SK-N-SH (cell line): ENCODE data around the gene RHOBTB3. TPM values are rescaled to one million over a fixed set of nuclear protein-coding genes. Genes with fewer than 3 reads are reported as not detected.

Source experiments
- CTCF ChIA-PET: fragments of 300-600, 350-600 bp; formaldehyde crosslinking; extraction: SDS; loops from one replicate; lab custom pipeline; 2021; lab: Yijun Ruan, JAX
- POLR2A ChIA-PET: fragments of 350-600 bp; sonication (Branson Sonifier 250); formaldehyde crosslinking; extraction: SDS; loops from one replicate; lab custom pipeline; 2020; ENCODE audit warnings: antibody characterized with exemption, inconsistent platforms; lab: Yijun Ruan, JAX
- DNase-seq: peaks from one replicate; pipeline ENCODE4 v3.0.0; 2012
- H2AFZ ChIP-seq: fragments of 200-600 bp; sonication (generic); 2 replicates; pipeline ENCODE4 v1.8.1; 2016; ENCODE audit warnings: antibody characterized with exemption, mild to moderate bottlenecking, low read depth
- H3F3A ChIP-seq: fragments of 200-600 bp; sonication (generic); replicated peaks from 2 replicates; pipeline ENCODE3; 2016; ENCODE audit warnings: antibody characterized with exemption, mild to moderate bottlenecking; ENCODE audit not compliant: insufficient read depth
- H3K27ac ChIP-seq, 2 experiments: fragments of 200-500 bp in 1 of 2; fragments of 200-600 bp in 1 of 2; sonication (Bioruptor generic) in 1 of 2; sonication (generic), shearing (Covaris generic) in 1 of 2; 2 replicates each; pipeline versions ENCODE4 v1.5.1 to v1.6.1; 2014 to 2016; ENCODE audit warnings: low read depth in 2 of 2, inconsistent platforms in 1 of 2, low read length in 1 of 2, mild to moderate bottlenecking in 1 of 2, mixed read lengths in 1 of 2
- H3K27me3 ChIP-seq: fragments of 200-600 bp; sonication (generic), shearing (Covaris generic); 2 replicates; pipeline ENCODE4 v1.6.1; 2016; ENCODE audit warnings: mixed run types; ENCODE audit not compliant: insufficient read depth
- H3K36me3 ChIP-seq, 2 experiments: fragments of 200-500 bp in 1 of 2; fragments of 200-600 bp in 1 of 2; sonication (Bioruptor generic) in 1 of 2; sonication (generic) in 1 of 2; replicated peaks in 1 of 2; 2 replicates each; pipeline versions ENCODE3 to v1.5.1; 2014 to 2016; ENCODE audit warnings: low read length in 1 of 2, mild to moderate bottlenecking in 1 of 2; ENCODE audit not compliant: insufficient read depth in 2 of 2, control insufficient read depth in 1 of 2
- H3K4me1 ChIP-seq, 2 experiments: fragments of 200-500 bp in 1 of 2; fragments of 200-600 bp in 1 of 2; sonication (Bioruptor generic) in 1 of 2; sonication (generic), shearing (Covaris generic) in 1 of 2; 2 replicates each; pipeline versions ENCODE4 v1.5.1 to v1.6.1; 2014 to 2016; ENCODE audit warnings: low read depth in 1 of 2, low read length in 1 of 2, mixed run types in 1 of 2; ENCODE audit not compliant: insufficient read depth in 2 of 2, control insufficient read depth in 1 of 2
- H3K4me2 ChIP-seq: fragments of 200-600 bp; sonication (generic), shearing (Covaris generic); 2 replicates; pipeline ENCODE4 v1.6.1; 2017; ENCODE audit warnings: mixed run types
- H3K4me3 ChIP-seq, 2 experiments: fragments of 200-500 bp in 1 of 2; fragments of 200-600 bp in 1 of 2; sonication (Bioruptor generic) in 1 of 2; sonication (generic), shearing (Covaris generic) in 1 of 2; 2 replicates each; pipeline versions ENCODE4 v1.5.1 to v1.8.1; 2014 to 2016; ENCODE audit warnings: low read depth in 2 of 2, inconsistent platforms in 1 of 2, low read length in 1 of 2, mild to moderate bottlenecking in 1 of 2, mixed read lengths in 1 of 2, moderate library complexity in 1 of 2
- H3K79me2 ChIP-seq: fragments of 200-600 bp; sonication (generic); 2 replicates; pipeline ENCODE4 v1.8.1; 2017; ENCODE audit warnings: mild to moderate bottlenecking; ENCODE audit not compliant: insufficient read depth
- H3K9ac ChIP-seq: fragments of 200-600 bp; sonication (generic); 2 replicates; pipeline ENCODE4 v1.6.1; 2017; ENCODE audit warnings: mixed run types
- H3K9me2 ChIP-seq: fragments of 200-600 bp; sonication (generic); 2 replicates; pipeline ENCODE4 v1.6.1; 2017; ENCODE audit warnings: mixed run types
- H3K9me3 ChIP-seq: fragments of 200-600 bp; sonication (generic); 2 replicates; pipeline ENCODE4 v1.6.1; 2017; ENCODE audit warnings: mixed run types, mild to moderate bottlenecking, moderate library complexity
- H4K20me1 ChIP-seq: fragments of 200-600 bp; sonication (generic); 2 replicates; pipeline ENCODE4 v1.6.1; 2017; ENCODE audit warnings: mild to moderate bottlenecking, mixed run types; ENCODE audit not compliant: insufficient read depth
- ELF1 ChIP-seq: IDR thresholded peaks from 2 replicates; pipeline ENCODE4 v1.4.0; 2012
- FOXJ3 ChIP-seq: sonication (generic); formaldehyde crosslinking; IDR thresholded peaks from 2 replicates; pipeline ENCODE4 v1.5.1; 2020; ENCODE audit warnings: mild to moderate bottlenecking, missing genetic modification reagents
- IRF3 ChIP-seq: fragments of 150-350 bp; IDR thresholded peaks from 2 replicates; pipeline ENCODE4 v1.6.1; 2016; ENCODE audit warnings: mild to moderate bottlenecking, low read depth, low read length
- JUND ChIP-seq: IDR thresholded peaks from 2 replicates; pipeline ENCODE4 v1.4.0; 2012
- MEF2A ChIP-seq: IDR thresholded peaks from 2 replicates; pipeline ENCODE4 v1.4.0; 2012; ENCODE audit warnings: low read depth, borderline replicate concordance
- POLR2AphosphoS5 ChIP-seq: IDR thresholded peaks from 2 replicates; pipeline ENCODE4 v1.6.1; 2012; ENCODE audit warnings: low read depth, low read length
- REST ChIP-seq: IDR thresholded peaks from 2 replicates; pipeline ENCODE4 v1.6.1; 2012; ENCODE audit warnings: mild to moderate bottlenecking, low read depth, low read length, moderate library complexity
- RXRA ChIP-seq: IDR thresholded peaks from 2 replicates; pipeline ENCODE4 v1.4.0; 2012; ENCODE audit warnings: low read depth, mild to moderate bottlenecking, borderline replicate concordance
- USF1 ChIP-seq: IDR thresholded peaks from 2 replicates; pipeline ENCODE4 v1.4.0; 2012; ENCODE audit warnings: low read depth, borderline replicate concordance
- WGBS: methylation state at CpG from one replicate; pipeline ENCODE4 v1.1.6; 2017; ENCODE audit warnings: low lambda C conversion rate; 5-methylcytosine and 5-hydroxymethylcytosine counted together
- polyA plus RNA-seq, 3 experiments: library from polyadenylated mRNA; depleted of rRNA; stranded (reverse); fragments of >200 nt; gene quantifications; 2 replicates each; pipeline ENCODE4 v1.2.3, GENCODE V29; 2012

The RHOBTB3 gene
- polyA plus RNA-seq, 1 of the 3 experiments (the other 2 are of a cell fraction), result 59.3 TPM

GRCh38 chr5:95783661-95784060 lies 52.5 kb downstream of the RHOBTB3 start (continued):
- TF ChIP-seq REST (no peak), IRF3 (no peak), MEF2A (no peak), FOXJ3 (CRISPR knock-in tag) (no peak), JUND (no peak), POLR2AphosphoS5 (no peak)

- no peaks in the 10 kb centered on the region for H3K27me3 ChIP-seq
- peaks cover 10% of the 10 kb centered on the region for H3F3A ChIP-seq
- peaks cover 33 to 72% of the 10 kb centered on the region in 2 experiments for H3K36me3 ChIP-seq
- H3K9me3 ChIP-seq, result no peaks in the 10 kb centered on the region
- DNase-seq, result no peak
- TF ChIP-seq RXRA (no peak), MEF2A (no peak), USF1 (no peak), ELF1 (no peak)
- POLR2A ChIA-PET, result no interaction called here
- H3K9me2 ChIP-seq, result no peaks in the 10 kb centered on the region
- no peaks in the 10 kb centered on the region for H3K79me2 ChIP-seq
- no peak overlapping the region for H3K4me3 ChIP-seq
- H3K4me1 ChIP-seq, result peaks cover 3 to 18% of the 10 kb centered on the region in 2 experiments; a peak in 2 of 4 replicates
- H3K4me2 ChIP-seq, result no peak overlapping the region
- WGBS, result 95% methylated on average over 9 of the region's 9 CpGs
- H3K27ac ChIP-seq, result no peak overlapping the region
- no peaks in the 10 kb centered on the region for H4K20me1 ChIP-seq
- no peak overlapping the region for H3K9ac ChIP-seq
- no peak overlapping the region for H2AFZ ChIP-seq
- CTCF ChIA-PET, result interaction anchor here (1.0 to 7.1 kb wide), 7 partner anchors 9 to 121 kb away, joined by 3 to 170 read pairs (median 4); no protein-coding TSS in a partner anchor
These were observed 53.6 kb downstream of the RHOBTB3 start for GRCh38 chr5:95784514-95785302.
